ENCODE data around the gene NPSR1. TPM values are rescaled to one million over a fixed set of nuclear protein-coding genes. Genes with fewer than 3 reads are reported as not detected.

NPSR1 gene
- total and polyA plus RNA-seq, 8 donors: not detected

DNA sequence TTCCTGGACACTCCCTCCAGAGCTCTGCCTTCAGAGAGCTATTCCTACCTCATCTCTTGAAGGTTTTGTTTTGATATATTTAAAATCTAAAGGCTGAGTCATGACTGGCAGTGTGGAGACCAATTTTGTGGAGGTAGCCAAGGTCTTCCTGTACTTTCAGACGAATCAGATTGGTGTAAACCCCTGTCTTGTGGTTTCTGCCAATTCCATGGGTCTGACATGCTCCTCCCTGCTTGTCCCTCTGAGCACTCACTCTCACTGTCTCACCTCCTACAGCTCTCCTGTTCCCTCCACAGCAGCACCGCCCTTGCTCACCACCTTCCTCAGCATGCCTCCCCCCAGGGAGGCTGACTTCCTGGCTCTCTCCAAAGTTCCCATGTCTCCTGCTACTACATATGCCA, 179.8 kb downstream of the NPSR1 start:
- no peaks in the 10 kb centered on the region for H3K4me1 ChIP-seq
- no peak overlapping the region for H3K27ac ChIP-seq
- DNase-seq (no peak), ATAC-seq (no peak)
- TF ChIP-seq, protein P1, sequence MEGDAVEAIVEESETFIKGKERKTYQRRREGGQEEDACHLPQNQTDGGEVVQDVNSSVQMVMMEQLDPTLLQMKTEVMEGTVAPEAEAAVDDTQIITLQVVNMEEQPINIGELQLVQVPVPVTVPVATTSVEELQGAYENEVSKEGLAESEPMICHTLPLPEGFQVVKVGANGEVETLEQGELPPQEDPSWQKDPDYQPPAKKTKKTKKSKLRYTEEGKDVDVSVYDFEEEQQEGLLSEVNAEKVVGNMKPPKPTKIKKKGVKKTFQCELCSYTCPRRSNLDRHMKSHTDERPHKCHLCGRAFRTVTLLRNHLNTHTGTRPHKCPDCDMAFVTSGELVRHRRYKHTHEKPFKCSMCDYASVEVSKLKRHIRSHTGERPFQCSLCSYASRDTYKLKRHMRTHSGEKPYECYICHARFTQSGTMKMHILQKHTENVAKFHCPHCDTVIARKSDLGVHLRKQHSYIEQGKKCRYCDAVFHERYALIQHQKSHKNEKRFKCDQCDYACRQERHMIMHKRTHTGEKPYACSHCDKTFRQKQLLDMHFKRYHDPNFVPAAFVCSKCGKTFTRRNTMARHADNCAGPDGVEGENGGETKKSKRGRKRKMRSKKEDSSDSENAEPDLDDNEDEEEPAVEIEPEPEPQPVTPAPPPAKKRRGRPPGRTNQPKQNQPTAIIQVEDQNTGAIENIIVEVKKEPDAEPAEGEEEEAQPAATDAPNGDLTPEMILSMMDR (IDR thresholded peaks at IDR 0.05): no peak
- no peaks in the 10 kb centered on the region for H3K9me3 ChIP-seq
- no peaks in the 10 kb centered on the region for H3K36me3 ChIP-seq
- H3K4me3 ChIP-seq: no peak overlapping the region
- intact Hi-C loops (cut with DNase I): no loop called here
- H3K27me3 ChIP-seq: no peaks in the 10 kb centered on the region

DNA sequence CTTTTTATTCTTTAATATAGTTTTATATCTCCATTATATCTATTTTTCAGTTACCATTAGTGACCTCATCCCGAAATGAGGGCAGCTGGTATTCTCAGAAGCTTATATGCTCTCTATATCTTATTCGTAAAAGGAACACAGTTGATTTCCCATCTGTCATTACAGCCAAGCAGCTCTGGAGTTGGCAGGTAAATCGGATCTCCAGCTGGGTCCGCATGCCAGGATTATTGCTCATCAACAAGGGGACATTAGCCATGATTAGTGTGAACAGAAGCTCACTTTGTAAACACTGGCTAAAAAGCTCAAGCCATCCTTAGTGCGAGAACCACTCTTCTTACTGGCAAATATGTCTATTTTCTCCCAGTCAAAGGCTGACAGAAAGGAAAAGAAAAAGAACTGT, 180.3 kb downstream of the NPSR1 start:
- Histone ChIP-seq H3K9me3 (no peaks in the 10 kb centered on the region), H3K4me3 (no peak overlapping the region), H3K4me1 (no peaks in the 10 kb centered on the region), H3K27ac (no peak overlapping the region), H3K36me3 (no peaks in the 10 kb centered on the region), H3K27me3 (no peaks in the 10 kb centered on the region)
- ATAC-seq: no peak
- TF ChIP-seq, protein P1 (IDR thresholded peaks at IDR 0.05): no peak
- DNase-seq: no peak
- intact Hi-C loops (cut with DNase I): no loop called here

DNA sequence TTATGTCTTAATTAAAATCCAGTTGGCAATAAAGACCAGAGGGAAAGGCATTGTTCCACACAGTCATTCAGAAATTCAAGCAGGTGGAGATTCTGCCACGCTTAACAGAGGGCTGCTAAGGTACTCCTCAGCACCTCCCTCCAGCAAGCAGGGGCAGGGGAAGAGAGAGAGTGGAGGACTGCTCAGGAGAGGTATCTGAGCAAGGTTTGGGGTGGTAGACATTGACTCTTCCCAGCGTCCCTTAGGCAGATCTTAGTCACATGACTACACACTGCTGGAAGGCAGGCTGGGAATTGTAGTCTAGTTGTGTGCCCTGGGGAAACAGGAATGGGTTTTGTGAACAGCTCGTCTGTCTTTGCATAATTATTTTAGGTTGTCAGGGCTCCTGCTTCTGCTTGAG, 181.6 kb downstream of the NPSR1 start:
- intact Hi-C loops (cut with DNase I): no loop called here
- Histone ChIP-seq H3K4me1 (no peaks in the 10 kb centered on the region), H3K4me3 (no peak overlapping the region), H3K36me3 (no peaks in the 10 kb centered on the region), H3K27ac (no peak overlapping the region), H3K27me3 (no peaks in the 10 kb centered on the region), H3K9me3 (no peaks in the 10 kb centered on the region)
- TF ChIP-seq, protein P1 (IDR thresholded peaks at IDR 0.05): no peak
- DNase-seq (no peak), ATAC-seq (no peak)

DNA sequence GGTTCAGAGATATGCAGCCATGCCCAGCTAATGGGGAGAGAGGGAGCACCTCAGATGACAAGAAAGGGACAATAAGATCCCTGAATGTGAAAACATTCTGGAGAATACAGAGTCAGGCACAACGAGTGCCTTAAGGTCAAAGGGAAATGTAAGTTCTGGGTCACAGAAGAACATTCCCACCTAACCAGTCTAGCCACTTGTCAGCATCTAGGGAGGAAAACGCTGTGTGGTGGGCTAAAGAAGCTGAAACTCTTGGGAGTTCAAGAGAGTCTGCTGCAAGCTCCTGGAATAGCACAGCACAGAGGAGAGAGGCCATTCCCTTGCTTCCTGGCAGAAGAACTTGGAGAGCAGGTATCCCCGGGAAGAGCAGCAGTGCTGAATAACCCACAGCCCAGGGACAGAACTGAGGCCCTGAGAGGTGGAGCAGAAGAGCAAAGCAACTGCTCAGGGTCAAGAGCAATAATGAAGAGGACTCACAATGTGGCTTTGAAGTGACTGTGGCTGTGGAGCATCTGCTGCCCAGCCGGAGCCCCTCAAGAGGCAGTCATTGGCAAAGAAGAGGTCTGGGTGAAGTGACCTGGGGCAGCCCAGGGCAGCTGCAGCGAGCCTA, 182.3 kb downstream of the NPSR1 start:
- Histone ChIP-seq H3K9me3 (no peaks in the 10 kb centered on the region), H3K27ac (no peak overlapping the region), H3K4me3 (no peak overlapping the region), H3K36me3 (no peaks in the 10 kb centered on the region), H3K27me3 (no peaks in the 10 kb centered on the region), H3K4me1 (no peaks in the 10 kb centered on the region)
- TF ChIP-seq, protein P1 (IDR thresholded peaks at IDR 0.05): no peak
- intact Hi-C loops (cut with DNase I): no loop called here
- DNase-seq: peak in 2 of 4 donors; percentile 24 to 37
- ATAC-seq: no peak

DNA sequence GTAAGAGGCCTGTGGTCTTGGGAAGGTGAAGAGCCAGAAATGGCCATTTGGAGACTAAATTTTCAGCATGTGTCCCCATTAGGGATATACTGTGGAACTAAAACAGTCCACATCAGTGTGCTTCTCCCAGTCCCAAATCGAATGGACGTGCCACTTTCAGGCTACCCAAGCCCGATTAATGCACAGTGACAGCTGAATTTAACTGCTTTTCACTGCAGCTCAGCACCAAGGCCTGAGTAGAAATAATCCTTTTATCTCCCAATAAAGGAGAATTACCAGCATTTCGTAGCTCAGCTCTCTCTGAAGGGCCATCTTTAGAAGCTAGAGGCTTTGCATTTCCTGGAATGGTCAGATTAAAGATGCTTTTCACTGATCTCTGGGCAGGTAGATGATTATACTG, 183.3 kb downstream of the NPSR1 start:
- no peak overlapping the region for H3K27ac ChIP-seq
- TF ChIP-seq, protein P1 (IDR thresholded peaks at IDR 0.05): no peak
- ATAC-seq (no peak), DNase-seq (no peak)
- no peaks in the 10 kb centered on the region for H3K9me3 ChIP-seq
- H3K4me3 ChIP-seq: no peak overlapping the region
- intact Hi-C loops (cut with DNase I): no loop called here
- no peaks in the 10 kb centered on the region for H3K4me1 ChIP-seq
- no peaks in the 10 kb centered on the region for H3K27me3 ChIP-seq
- no peaks in the 10 kb centered on the region for H3K36me3 ChIP-seq
